GM19463 (cell line): Measurements from ENCODE around the gene EGFL7.

ENCODE experiments used
- ATAC-seq: cut with Tn5 transposase; IDR thresholded peaks from one replicate; pipeline ENCODE4 v1.9.1; 2021; ENCODE audit warnings: mild to moderate bottlenecking, moderate library complexity; ENCODE audit not compliant: unreplicated experiment

Gene EGFL7

GRCh38 chr9:136713550-136713949, 50.8 kb downstream of the EGFL7 start:
- ATAC-seq, result no peak

DNA sequence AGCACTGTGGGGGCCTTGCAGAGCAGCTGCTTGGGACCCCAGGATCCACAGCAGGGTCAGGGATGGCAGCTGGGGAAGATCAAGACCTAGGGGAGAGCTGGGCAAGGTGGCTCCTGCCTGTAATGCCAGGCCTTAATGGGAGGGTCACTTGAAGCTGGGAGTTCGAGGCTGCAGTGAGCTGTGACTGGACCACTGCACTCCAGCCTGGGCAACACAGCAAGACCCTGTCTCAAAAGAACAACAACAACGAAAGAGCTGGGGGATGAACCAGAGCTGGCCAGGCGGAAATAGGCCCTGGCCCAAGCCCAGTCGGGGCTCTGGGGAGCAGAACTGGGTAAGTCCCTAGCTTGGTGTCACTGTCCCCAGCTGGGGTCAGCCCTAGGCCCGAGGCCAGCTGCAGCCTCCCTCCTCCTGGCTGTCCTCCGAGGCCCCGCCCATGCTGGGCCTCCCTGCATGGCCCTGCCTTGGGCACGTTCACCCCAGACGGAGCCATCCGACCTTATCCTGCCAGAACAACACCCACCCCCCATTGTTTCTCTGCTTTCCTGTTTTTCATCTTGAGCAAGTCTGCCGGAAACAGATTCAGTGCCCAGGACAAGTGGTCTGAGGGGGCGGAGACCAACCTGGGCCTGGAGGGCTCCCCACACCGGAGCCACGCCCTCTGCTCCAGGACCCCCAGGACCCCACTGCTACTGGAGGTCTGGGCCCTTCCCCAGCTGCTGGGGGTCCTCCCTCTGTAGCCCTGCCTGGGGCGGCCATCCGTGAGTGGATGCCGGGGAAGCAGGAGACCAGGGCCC, 51.6 kb downstream of the EGFL7 start:
- ATAC-seq, result no peak

DNA sequence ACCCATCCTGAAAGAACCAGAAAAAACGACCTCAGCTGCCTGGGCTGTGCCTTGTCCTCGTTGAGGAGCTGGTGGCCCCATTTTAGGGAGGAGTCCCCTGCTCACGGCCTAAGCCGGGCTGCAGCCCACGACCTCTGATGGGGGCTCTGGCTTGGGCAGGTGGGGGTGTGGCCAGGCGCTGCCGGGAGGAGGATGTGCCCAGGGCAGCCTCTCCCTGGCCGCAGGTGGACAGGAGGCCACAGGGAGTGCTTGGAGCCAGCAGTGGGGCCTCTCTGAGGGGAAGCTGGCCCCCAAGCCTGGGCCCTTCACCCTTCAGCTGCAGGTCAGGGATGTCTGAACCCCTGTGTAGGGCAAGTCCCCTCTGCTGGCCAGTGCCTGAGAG, 52.2 kb downstream of the EGFL7 start:
- ATAC-seq, result no peak

DNA sequence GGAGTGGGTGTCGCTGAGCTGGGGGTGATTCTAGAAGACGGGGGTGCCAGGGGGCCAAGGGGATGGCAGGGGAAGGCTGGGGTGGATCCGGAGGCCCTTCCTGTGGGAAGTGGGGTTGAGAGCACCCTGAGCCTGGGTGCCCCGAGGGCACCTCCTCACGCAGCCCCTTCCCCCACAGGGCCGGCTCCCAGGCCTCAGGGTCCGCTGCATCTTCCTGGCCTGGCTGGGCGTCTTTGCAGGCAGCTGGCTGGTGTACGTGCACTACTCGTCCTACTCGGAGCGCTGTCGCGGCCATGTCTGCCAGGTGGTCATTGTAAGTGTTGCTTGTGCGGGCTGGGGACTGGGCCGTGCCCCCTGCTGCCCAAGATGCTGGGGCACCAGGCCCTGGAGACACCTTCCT, 54.7 kb downstream of the EGFL7 start:
- ATAC-seq, result no peak

DNA sequence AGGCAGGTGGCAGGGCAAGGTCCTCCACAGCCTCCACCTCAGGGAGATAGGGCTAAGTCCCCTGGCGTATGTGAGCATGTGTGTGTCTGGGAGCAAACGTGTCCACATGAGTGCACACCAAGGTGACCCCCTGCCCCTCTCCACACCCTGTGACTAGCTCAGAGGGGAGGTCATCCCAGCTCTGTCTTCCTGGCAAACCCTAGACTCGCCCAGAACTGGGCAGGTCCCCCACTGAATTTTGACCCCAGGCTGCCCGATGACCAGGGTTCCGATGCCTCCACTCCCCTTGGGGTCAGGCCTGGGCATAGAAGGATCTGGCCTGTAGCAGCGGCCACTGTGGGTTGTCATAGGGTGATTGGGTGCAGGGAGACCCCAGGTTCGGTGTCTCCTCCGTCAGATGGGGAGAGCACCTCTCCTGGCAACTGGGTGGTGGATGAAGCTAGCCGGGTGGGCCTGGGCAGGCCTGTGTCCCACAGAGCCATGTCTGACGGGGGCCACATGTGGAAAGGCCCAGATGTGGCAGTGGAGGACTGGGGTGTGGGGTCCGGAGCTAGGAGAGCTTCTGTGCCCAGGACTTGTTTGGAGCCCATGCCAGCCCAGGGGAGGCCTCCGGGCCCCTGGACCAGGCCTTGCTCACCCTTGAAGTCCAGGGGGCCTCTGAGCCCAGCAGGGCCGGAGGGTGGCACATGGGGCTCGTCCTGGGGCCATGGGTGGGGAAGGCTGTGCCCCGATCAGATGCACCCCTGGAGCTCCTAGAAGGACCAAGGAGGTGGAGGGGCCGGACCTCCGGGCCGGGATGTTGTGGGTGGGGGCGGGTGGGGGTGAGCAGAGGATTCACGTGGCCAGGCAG, 55.9 kb downstream of the EGFL7 start:
- no peak for ATAC-seq

DNA sequence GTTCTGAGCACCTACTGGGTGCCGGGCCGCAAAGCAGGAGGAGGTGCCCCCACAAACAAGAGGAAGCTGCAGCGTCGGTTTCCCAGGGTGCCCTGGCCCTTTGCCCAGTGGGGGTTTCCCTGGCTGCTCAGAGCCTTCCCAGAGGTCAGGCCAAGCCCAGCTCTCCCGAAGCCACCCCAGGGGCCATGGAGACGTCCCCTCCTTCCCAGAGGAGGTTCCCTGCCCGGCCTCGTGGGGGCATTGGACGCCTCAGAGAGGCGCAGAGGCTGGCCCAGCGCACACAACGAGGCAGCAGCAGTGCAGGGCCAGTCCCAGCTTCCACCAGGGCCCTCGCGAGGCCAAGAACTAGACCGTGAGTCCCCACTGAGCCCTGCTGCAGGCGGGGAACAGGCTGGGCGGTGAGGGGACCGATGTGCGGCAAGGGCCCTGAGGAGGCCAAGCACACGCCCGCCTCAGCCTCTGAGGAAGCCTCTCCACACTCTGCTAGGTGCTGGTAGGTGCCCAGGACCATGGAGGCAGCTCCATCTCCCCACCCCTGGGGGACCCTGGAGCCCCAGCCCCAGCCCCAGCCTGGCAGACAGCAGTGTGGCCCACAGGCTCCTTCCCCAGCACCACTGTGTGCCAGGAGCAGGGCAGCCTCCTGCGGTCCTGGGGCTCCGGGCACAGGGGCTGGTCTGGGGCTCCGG, 56.6 kb downstream of the EGFL7 start:
- no peak for ATAC-seq

GRCh38 chr9:136720251-136720897, 57.7 kb downstream of the EGFL7 start:
- ATAC-seq, result no peak

GRCh38 chr9:136720898-136721338, 58.2 kb downstream of the EGFL7 start:
- no peak for ATAC-seq

DNA sequence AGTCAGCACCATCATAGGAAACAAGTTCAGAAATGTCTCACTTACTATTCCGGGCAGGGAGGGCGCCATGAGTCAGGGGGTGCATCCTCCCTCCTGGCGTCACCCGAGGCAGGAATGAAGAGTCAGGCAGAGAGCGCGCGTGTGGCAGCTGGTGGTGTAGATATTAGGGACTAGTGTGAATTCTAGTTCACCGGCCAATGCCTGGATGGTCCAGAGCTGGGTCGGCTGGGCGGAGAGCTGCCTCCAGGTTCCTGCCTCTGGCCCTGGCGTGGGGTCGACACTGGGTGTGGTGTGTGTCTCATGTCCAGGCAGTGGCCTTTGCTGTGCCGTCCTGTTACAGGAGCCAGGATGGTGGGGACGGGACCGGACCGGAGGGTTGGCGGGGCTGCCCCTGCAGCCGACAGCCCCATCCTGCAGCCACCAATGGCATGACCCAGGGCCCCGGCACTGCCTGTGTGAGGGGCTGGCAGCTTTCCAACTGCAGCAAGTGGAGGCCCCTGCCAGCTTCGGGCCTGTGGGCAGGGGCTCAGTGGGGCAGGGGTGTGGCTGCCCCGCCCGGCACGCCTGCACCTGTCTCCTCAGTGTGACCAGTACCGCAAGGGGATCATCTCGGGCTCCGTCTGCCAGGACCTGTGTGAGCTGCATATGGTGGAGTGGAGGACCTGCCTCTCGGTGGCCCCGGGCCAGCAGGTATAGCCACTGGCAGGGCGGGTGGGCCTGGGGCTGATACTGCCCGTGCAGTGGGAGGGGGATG, 58.8 kb downstream of the EGFL7 start:
- no peak for ATAC-seq
